CD14-positive monocyte (primary cell): ENCODE measurements around the gene TMEM174. TPM values are rescaled to one million over a fixed set of nuclear protein-coding genes. Genes with fewer than 3 reads are reported as not detected.

Experiments
- DNase-seq, 3 donors: peaks; one replicate each; pipeline ENCODE4 v3.0.0-alpha.2; 2011 to 2022
- H2AFZ ChIP-seq: 2 replicates; pipeline ENCODE4 v1.6.0; 2012; ENCODE audit warnings: mild to moderate bottlenecking, low read depth, low read length, inconsistent platforms; ENCODE audit not compliant: insufficient read depth, poor library complexity, severe bottlenecking
- H3K27ac ChIP-seq, 2 donors: 1 replicate in 1 of 2; 2 replicates in 1 of 2; pipeline ENCODE4 v1.5.1; 2012 to 2013; ENCODE audit warnings: low read length in 2 of 2, control low read depth in 1 of 2, inconsistent platforms in 1 of 2, low read depth in 1 of 2, mild to moderate bottlenecking in 1 of 2
- H3K27me3 ChIP-seq, 2 donors: one replicate each; pipeline versions ENCODE4 v1.6.0 to v1.6.1; 2011 to 2013; ENCODE audit warnings: low read length in 2 of 2; ENCODE audit not compliant: control insufficient read depth in 2 of 2, insufficient read depth in 2 of 2
- H3K36me3 ChIP-seq, 2 donors: replicated peaks in 1 of 2; 1 replicate in 1 of 2; 2 replicates in 1 of 2; pipeline versions ENCODE4 v1.5.1 to v1.6.1; 2012 to 2013; ENCODE audit warnings: low read length in 2 of 2, control low read depth in 1 of 2, inconsistent platforms in 1 of 2, mild to moderate bottlenecking in 1 of 2; ENCODE audit not compliant: insufficient read depth in 2 of 2, control insufficient read depth in 1 of 2
- H3K4me1 ChIP-seq, 2 donors: 1 replicate in 1 of 2; 2 replicates in 1 of 2; pipeline versions ENCODE4 v1.5.1 to v1.6.1; 2012 to 2013; ENCODE audit warnings: low read length in 2 of 2, control low read depth in 1 of 2, inconsistent platforms in 1 of 2, mild to moderate bottlenecking in 1 of 2, moderate library complexity in 1 of 2; ENCODE audit not compliant: insufficient read depth in 2 of 2, control insufficient read depth in 1 of 2
- H3K4me2 ChIP-seq: replicated peaks from 2 replicates; pipeline ENCODE3; 2012; ENCODE audit warnings: low read length, moderate library complexity, mild to moderate bottlenecking; ENCODE audit not compliant: poor library complexity, severe bottlenecking; ENCODE audit errors: extremely low read depth
- H3K4me3 ChIP-seq, 3 experiments: fragments of 200-600 bp in 1 of 3; sonication (generic) in 1 of 3; replicated peaks in 1 of 3; 1 replicate in 2 of 3; 2 replicates in 1 of 3; pipeline ENCODE4 v1.5.1; 2011 to 2013; ENCODE audit warnings: low read length in 3 of 3, mild to moderate bottlenecking in 3 of 3, control low read depth in 2 of 3, low read depth in 2 of 3, inconsistent platforms in 1 of 3, moderate library complexity in 1 of 3
- H3K79me2 ChIP-seq: 2 replicates; pipeline ENCODE4 v1.6.0; 2012; ENCODE audit warnings: mild to moderate bottlenecking, control low read depth, inconsistent platforms, low read length, moderate library complexity; ENCODE audit not compliant: insufficient read depth
- H3K9ac ChIP-seq: 2 replicates; pipeline ENCODE4 v1.6.0; 2017; ENCODE audit warnings: low read length, mild to moderate bottlenecking; ENCODE audit not compliant: insufficient read depth, poor library complexity, severe bottlenecking
- H3K9me3 ChIP-seq, 2 donors: replicated peaks in 1 of 2; 1 replicate in 1 of 2; 2 replicates in 1 of 2; pipeline versions ENCODE4 v1.5.1 to v1.6.1; 2012 to 2013; ENCODE audit warnings: low read length in 2 of 2, control low read depth in 1 of 2; ENCODE audit not compliant: control insufficient read depth in 1 of 2, insufficient read depth in 1 of 2
- H4K20me1 ChIP-seq: 2 replicates; pipeline ENCODE4 v1.6.0; 2012; ENCODE audit warnings: mild to moderate bottlenecking, low read length, control low read depth, moderate library complexity; ENCODE audit not compliant: insufficient read depth
- H3K27ac Mint-ChIP-seq, 7 donors: one replicate each; pipeline ENCODE4 v1.8.0; 2020; ENCODE audit warnings: mild to moderate bottlenecking in 7 of 7, mixed read lengths in 7 of 7, moderate library complexity in 6 of 7, inconsistent platforms in 2 of 7
- H3K27me3 Mint-ChIP-seq, 3 donors: one replicate each; pipeline ENCODE4 v1.8.0; 2021 to 2022; ENCODE audit warnings: low read depth in 3 of 3, mild to moderate bottlenecking in 3 of 3, mixed read lengths in 3 of 3, moderate library complexity in 3 of 3, inconsistent platforms in 1 of 3
- H3K36me3 Mint-ChIP-seq, 2 donors: one replicate each; pipeline ENCODE4 v1.8.0; 2020; ENCODE audit warnings: mixed read lengths in 2 of 2, inconsistent platforms in 1 of 2, mild to moderate bottlenecking in 1 of 2
- H3K4me1 Mint-ChIP-seq: one replicate; pipeline ENCODE4 v1.8.0; 2020; ENCODE audit warnings: mild to moderate bottlenecking, mixed read lengths
- H3K4me3 Mint-ChIP-seq, 2 donors: one replicate each; pipeline ENCODE4 v1.8.0; 2020; ENCODE audit warnings: mild to moderate bottlenecking in 2 of 2, mixed read lengths in 2 of 2, moderate library complexity in 1 of 2
- H3K9me3 Mint-ChIP-seq, 7 donors: one replicate each; pipeline ENCODE4 v1.8.0; 2020 to 2022; ENCODE audit warnings: mixed read lengths in 7 of 7, mild to moderate bottlenecking in 6 of 7, moderate library complexity in 6 of 7, inconsistent platforms in 2 of 7
- WGBS: methylation state at CpG from one replicate; pipeline ENCODE4 v1.1.5; 2013; ENCODE audit warnings: missing lambda C conversion rate; ENCODE audit not compliant: insufficient coverage; 5-methylcytosine and 5-hydroxymethylcytosine counted together
- intact Hi-C, 2 donors: fragments of 100-400 bp; cut with micrococcal nuclease; formaldehyde crosslinking; loops; one replicate each; pipeline versions ENCODE4 v1.15.0 to v1.15.1; 2023
- polyA plus RNA-seq, 3 donors: library from polyadenylated mRNA; depleted of rRNA in 1 of 3; unstranded in 2 of 3; stranded (reverse) in 1 of 3; fragments of 300-500 nt in 2 of 3; fragments of >200 nt in 1 of 3; fragmentation: Illumina TruSeq in 2 of 3; gene quantifications; 1 replicate in 2 of 3; 2 replicates in 1 of 3; pipeline ENCODE4 v1.2.3, GENCODE V29; 2012 to 2021
- TF ChIP-seq, protein P1 (sequence below): fragments of 200-600 bp; IDR thresholded peaks from one replicate; pipeline ENCODE4 v1.8.0; 2022; ENCODE audit warnings: antibody characterized with exemption, mild to moderate bottlenecking

TMEM174 gene
- polyA plus RNA-seq, 3 donors = not detected

DNA sequence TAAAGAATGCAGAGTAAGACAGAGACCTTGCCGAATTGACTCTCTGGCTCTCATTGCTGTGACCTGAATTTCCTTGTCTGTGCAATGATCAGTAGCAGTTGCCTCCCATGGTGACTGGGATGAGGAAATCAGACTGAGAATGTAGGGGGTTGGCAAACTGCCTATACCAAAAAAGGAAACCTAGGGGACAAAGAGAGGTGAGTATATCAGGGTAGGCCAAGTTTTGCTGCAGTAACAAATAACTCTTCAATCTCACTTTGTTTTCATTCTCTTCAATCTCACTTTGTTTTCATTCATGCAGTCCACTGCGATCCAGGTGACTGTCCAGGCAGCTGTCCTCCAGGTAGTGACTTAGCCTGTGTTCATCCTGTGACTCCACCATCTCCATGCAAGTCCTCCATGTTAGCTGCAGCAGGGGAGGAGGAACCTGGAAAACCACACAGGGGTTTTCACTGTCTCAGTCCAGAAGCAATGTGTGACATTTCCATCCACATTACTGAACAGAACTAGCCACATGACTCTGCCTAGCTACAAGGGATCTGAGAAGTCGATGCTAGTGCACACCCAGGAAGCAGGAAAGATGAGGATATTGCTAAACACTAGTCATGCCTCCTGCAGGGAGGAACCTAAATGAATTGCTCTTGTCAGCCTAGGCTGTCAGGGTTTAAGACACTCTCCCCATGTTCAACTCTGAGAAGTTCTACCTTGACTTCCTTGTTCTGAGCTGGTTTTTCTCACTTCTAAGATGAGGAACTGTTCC is 26.0 kb downstream of the TMEM174 start:
- DNase-seq = no peak
- H2AFZ ChIP-seq = no peak overlapping the region
- TF ChIP-seq, protein P1, sequence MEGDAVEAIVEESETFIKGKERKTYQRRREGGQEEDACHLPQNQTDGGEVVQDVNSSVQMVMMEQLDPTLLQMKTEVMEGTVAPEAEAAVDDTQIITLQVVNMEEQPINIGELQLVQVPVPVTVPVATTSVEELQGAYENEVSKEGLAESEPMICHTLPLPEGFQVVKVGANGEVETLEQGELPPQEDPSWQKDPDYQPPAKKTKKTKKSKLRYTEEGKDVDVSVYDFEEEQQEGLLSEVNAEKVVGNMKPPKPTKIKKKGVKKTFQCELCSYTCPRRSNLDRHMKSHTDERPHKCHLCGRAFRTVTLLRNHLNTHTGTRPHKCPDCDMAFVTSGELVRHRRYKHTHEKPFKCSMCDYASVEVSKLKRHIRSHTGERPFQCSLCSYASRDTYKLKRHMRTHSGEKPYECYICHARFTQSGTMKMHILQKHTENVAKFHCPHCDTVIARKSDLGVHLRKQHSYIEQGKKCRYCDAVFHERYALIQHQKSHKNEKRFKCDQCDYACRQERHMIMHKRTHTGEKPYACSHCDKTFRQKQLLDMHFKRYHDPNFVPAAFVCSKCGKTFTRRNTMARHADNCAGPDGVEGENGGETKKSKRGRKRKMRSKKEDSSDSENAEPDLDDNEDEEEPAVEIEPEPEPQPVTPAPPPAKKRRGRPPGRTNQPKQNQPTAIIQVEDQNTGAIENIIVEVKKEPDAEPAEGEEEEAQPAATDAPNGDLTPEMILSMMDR = no peak
- intact Hi-C loops = no loop called here
- WGBS = 55% methylated on average over 2 of the region's 3 CpGs
- no peak overlapping the region for H3K9ac ChIP-seq
- H4K20me1 ChIP-seq = no peaks in the 10 kb centered on the region
- H3K4me1 ChIP-seq = peaks cover 0 to 3% of the 10 kb centered on the region in 2 donors
- peak overlapping the region in 1 of 7 donors; percentile 18 for H3K27ac Mint-ChIP-seq
- H3K9me3 Mint-ChIP-seq = peaks cover 3 to 11% (median 8%) of the 10 kb centered on the region in 7 donors
- H3K36me3 ChIP-seq = no peaks in the 10 kb centered on the region
- no peak overlapping the region for H3K4me2 ChIP-seq
- H3K36me3 Mint-ChIP-seq = no peaks in the 10 kb centered on the region
- H3K4me3 ChIP-seq = no peak overlapping the region
- H3K4me3 Mint-ChIP-seq = peak overlapping the region in 1 of 2 donors; percentile 26
- peaks cover 0 to 4% of the 10 kb centered on the region in 2 donors for H3K9me3 ChIP-seq
- no peaks in the 10 kb centered on the region for H3K79me2 ChIP-seq
- no peak overlapping the region for H3K27ac ChIP-seq
- H3K27me3 Mint-ChIP-seq = peaks cover 41 to 60% (median 42%) of the 10 kb centered on the region in 3 donors
- H3K4me1 Mint-ChIP-seq = peaks cover 6% of the 10 kb centered on the region
- H3K27me3 ChIP-seq = peaks cover 10 to 59% of the 10 kb centered on the region in 2 donors

DNA sequence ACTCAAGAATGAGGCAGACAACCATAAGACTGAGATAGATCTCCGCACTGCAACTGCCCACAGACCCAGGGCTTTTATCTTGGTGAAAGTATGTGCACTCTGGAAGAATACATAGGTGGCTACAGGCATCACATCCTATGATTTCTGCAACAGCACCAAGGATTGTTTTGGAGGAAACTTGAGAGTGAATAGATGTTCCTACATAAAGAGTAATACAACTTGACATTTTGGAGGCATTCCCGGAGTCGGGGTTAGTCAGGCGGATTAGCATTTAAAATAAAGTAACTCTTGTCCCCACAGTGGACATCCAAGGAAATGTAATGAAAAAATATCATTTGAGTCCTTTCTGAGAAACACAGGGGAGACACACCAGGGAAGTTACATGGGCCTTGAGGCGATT is 26.7 kb downstream of the TMEM174 start:
- TF ChIP-seq, protein P1 = no peak
- 80% methylated on average over 1 of the region's 5 CpGs for WGBS
- Mint-ChIP-seq H3K9me3 (peaks cover 3 to 11% (median 6%) of the 10 kb centered on the region in 7 donors), H3K27ac (no peak overlapping the region), H3K27me3 (peaks cover 38 to 58% (median 42%) of the 10 kb centered on the region in 3 donors), H3K4me3 (no peak overlapping the region), H3K4me1 (peaks cover 6% of the 10 kb centered on the region), H3K36me3 (no peaks in the 10 kb centered on the region)
- Histone ChIP-seq H2AFZ (no peak overlapping the region), H3K4me3 (no peak overlapping the region), H3K9me3 (peaks cover 0 to 4% of the 10 kb centered on the region in 2 donors), H3K4me2 (no peak overlapping the region), H3K27me3 (peaks cover 11 to 56% of the 10 kb centered on the region in 2 donors), H4K20me1 (no peaks in the 10 kb centered on the region), H3K9ac (no peak overlapping the region), H3K4me1 (peaks cover 0 to 3% of the 10 kb centered on the region in 2 donors), H3K27ac (no peak overlapping the region), H3K79me2 (no peaks in the 10 kb centered on the region), H3K36me3 (no peaks in the 10 kb centered on the region)
- no peak for DNase-seq
- intact Hi-C loops = no loop called here
